Ovary (tissue), 9 donors: ENCODE data around the gene PPP2R2C. TPM values are rescaled to one million over a fixed set of nuclear protein-coding genes. Genes with fewer than 3 reads are reported as not detected.

ENCODE experiments used
- DNase-seq, 5 donors: peaks; one replicate each; pipeline ENCODE4 v3.0.0-alpha.2; 2019 to 2020
- H3K27ac ChIP-seq, 2 donors: fragments of 200-600 bp; one replicate each; pipeline versions ENCODE4 v1.5.1 to v1.8.0; 2019 to 2022
- H3K27me3 ChIP-seq: fragments of 200-600 bp; one replicate; pipeline ENCODE4 v1.8.0; 2022
- H3K36me3 ChIP-seq: fragments of 200-600 bp; sonication (generic); one replicate; pipeline ENCODE4 v1.5.1; 2019
- H3K4me1 ChIP-seq: one replicate; pipeline ENCODE4 v1.8.1; 2013; ENCODE audit warnings: mild to moderate bottlenecking, moderate library complexity; ENCODE audit not compliant: insufficient read depth
- H3K4me3 ChIP-seq: fragments of 200-600 bp; sonication (generic); one replicate; pipeline ENCODE4 v1.5.1; 2017
- H3K9me3 ChIP-seq, 2 donors: fragments of 200-600 bp in 1 of 2; sonication (generic) in 1 of 2; one replicate each; pipeline versions ENCODE4 v1.5.1 to v1.8.1; 2013 to 2019; ENCODE audit warnings: mild to moderate bottlenecking in 1 of 2, moderate library complexity in 1 of 2
- EP300 ChIP-seq: sonication (generic); formaldehyde crosslinking; IDR thresholded peaks from one replicate; pipeline ENCODE4 v1.6.1; 2017; ENCODE audit warnings: antibody characterized with exemption
- POLR2A ChIP-seq: fragments of 450-650 bp; IDR thresholded peaks from one replicate; pipeline ENCODE4 v1.6.1; 2017; ENCODE audit warnings: antibody characterized with exemption, mild to moderate bottlenecking, moderate library complexity
- WGBS, 3 donors: extraction: QIAGEN DNeasy Blood & Tissue Kit in 1 of 3; methylation state at CpG; one replicate each; pipeline versions ENCODE4 v1.1.5 to v1.1.7; 2013 to 2017; 5-methylcytosine and 5-hydroxymethylcytosine counted together
- intact Hi-C, 4 donors: fragments of 100-400 bp; cut with DNase I; formaldehyde crosslinking; loops; one replicate each; pipeline versions ENCODE4 v1.11.0 to v1.15.1; 2022 to 2023
- polyA plus RNA-seq, 2 donors: library from polyadenylated mRNA; stranded (reverse); fragments of 200-250 nt in 1 of 2; fragments of 350-450 nt in 1 of 2; fragmentation: Illumina TruSeq in 1 of 2; extraction: RNeasy Lipid Tissue Mini Kit (QIAGEN cat#74804) in 1 of 2; gene quantifications; one replicate each; pipeline ENCODE4 v1.2.3, GENCODE V29; 2013 to 2014
- total RNA-seq, 7 donors: library from RNA; depleted of rRNA in 2 of 7; stranded (reverse); fragments of >200 nt in 2 of 7; fragmentation: NEBNext Ultra II Directional in 3 of 7; extraction: Animal tissue kit (Norgen Biotek cat#: 25700) in 3 of 7; gene quantifications; one replicate each; pipeline versions ENCODE4 v1.1.0 to v1.2.4, GENCODE V29; 2016 to 2023
- TF ChIP-seq, protein P1 (sequence below), 3 donors: fragments of 450-650 bp in 2 of 3; fragments of 200-600 bp in 1 of 3; IDR thresholded peaks; one replicate each; pipeline versions ENCODE4 v1.5.1 to v1.8.0; 2016 to 2022; ENCODE audit warnings: antibody characterized with exemption in 3 of 3, mild to moderate bottlenecking in 1 of 3
- donor health status: DM: no; HTN: no; CAD: no; lungs with moderate emphysema.
- donor health status: DM: no; HTN: no; CAD: no.
- donor health status: Bipolar disorder and iron deficiency.
- donor health status: DM: yes; HTN: yes; CAD: no.
- donor health status: DM: no; HTN: no; CAD: no.
- donor health status: DM: yes; HTN: yes; CAD: no.

The PPP2R2C gene
- total and polyA plus RNA-seq, 9 donors: 0.12 to 4.5 (median 0.77) TPM

- H3K27me3 ChIP-seq: no peaks in the 10 kb centered on the region
Measured at GRCh38 chr4:6393066-6393465, 79.3 kb downstream of the PPP2R2C start.

GRCh38 chr4:6392407-6392806, 80.0 kb downstream of the PPP2R2C start:
- no peak for DNase-seq
- no peak overlapping the region for H3K27ac ChIP-seq
- H3K9me3 ChIP-seq: no peaks in the 10 kb centered on the region
- TF ChIP-seq EP300: no peak
- TF ChIP-seq POLR2A: no peak
- TF ChIP-seq, protein P1, sequence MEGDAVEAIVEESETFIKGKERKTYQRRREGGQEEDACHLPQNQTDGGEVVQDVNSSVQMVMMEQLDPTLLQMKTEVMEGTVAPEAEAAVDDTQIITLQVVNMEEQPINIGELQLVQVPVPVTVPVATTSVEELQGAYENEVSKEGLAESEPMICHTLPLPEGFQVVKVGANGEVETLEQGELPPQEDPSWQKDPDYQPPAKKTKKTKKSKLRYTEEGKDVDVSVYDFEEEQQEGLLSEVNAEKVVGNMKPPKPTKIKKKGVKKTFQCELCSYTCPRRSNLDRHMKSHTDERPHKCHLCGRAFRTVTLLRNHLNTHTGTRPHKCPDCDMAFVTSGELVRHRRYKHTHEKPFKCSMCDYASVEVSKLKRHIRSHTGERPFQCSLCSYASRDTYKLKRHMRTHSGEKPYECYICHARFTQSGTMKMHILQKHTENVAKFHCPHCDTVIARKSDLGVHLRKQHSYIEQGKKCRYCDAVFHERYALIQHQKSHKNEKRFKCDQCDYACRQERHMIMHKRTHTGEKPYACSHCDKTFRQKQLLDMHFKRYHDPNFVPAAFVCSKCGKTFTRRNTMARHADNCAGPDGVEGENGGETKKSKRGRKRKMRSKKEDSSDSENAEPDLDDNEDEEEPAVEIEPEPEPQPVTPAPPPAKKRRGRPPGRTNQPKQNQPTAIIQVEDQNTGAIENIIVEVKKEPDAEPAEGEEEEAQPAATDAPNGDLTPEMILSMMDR (IDR thresholded peaks at IDR 0.05): no peak
- no peaks in the 10 kb centered on the region for H3K36me3 ChIP-seq
- H3K4me3 ChIP-seq: no peak overlapping the region
- intact Hi-C loops: loop anchor here in 1 of 4 donors (2.0 kb wide), 1 partner anchor 64 kb away; no protein-coding TSS in a partner anchor
- WGBS, 3 donors: 92 to 94% (median 92%) methylated on average over 7 of the region's 7 CpGs
- no peaks in the 10 kb centered on the region for H3K4me1 ChIP-seq
- no peaks in the 10 kb centered on the region for H3K27me3 ChIP-seq

More at GRCh38 chr4:6393066-6393465, 79.3 kb downstream of the PPP2R2C start:
- TF ChIP-seq, protein P1 (IDR thresholded peaks at IDR 0.05): no peak
- TF ChIP-seq EP300 (no peak), POLR2A (no peak)
- WGBS, 3 donors: 73 to 78% (median 76%) methylated on average over 6 of the region's 6 CpGs
- Histone ChIP-seq H3K4me3 (no peak overlapping the region), H3K27ac (no peak overlapping the region), H3K36me3 (no peaks in the 10 kb centered on the region), H3K4me1 (no peaks in the 10 kb centered on the region), H3K9me3 (no peaks in the 10 kb centered on the region)
- DNase-seq: no peak
- intact Hi-C loops: loop anchor here in 1 of 4 donors (2.0 kb wide), 1 partner anchor 64 kb away; no protein-coding TSS in a partner anchor

GRCh38 chr4:6391852-6392188, 80.6 kb downstream of the PPP2R2C start:
- H3K36me3 ChIP-seq: no peaks in the 10 kb centered on the region
- H3K4me1 ChIP-seq: no peaks in the 10 kb centered on the region
- H3K27ac ChIP-seq: no peak overlapping the region
- no peaks in the 10 kb centered on the region for H3K27me3 ChIP-seq
- 84 to 88% (median 88%) methylated on average over 9 of the region's 9 CpGs for WGBS, 3 donors
- no peak for TF ChIP-seq POLR2A
- TF ChIP-seq EP300: no peak
- TF ChIP-seq, protein P1 (IDR thresholded peaks at IDR 0.05): no peak
- no peaks in the 10 kb centered on the region for H3K9me3 ChIP-seq
- intact Hi-C loops: loop anchor here in 1 of 4 donors (2.0 kb wide), 1 partner anchor 65 kb away; no protein-coding TSS in a partner anchor
- no peak for DNase-seq
- no peak overlapping the region for H3K4me3 ChIP-seq

GRCh38 chr4:6391186-6391851, 81.1 kb downstream of the PPP2R2C start:
- no peaks in the 10 kb centered on the region for H3K4me1 ChIP-seq
- TF ChIP-seq EP300: no peak
- TF ChIP-seq, protein P1 (IDR thresholded peaks at IDR 0.05): no peak
- no peak for TF ChIP-seq POLR2A
- H3K27me3 ChIP-seq: no peaks in the 10 kb centered on the region
- H3K4me3 ChIP-seq: no peak overlapping the region
- intact Hi-C loops: no loop called here
- no peak for DNase-seq
- WGBS, 3 donors: 66 to 70% (median 69%) methylated on average over 15 of the region's 15 CpGs
- no peak overlapping the region for H3K27ac ChIP-seq
- no peaks in the 10 kb centered on the region for H3K9me3 ChIP-seq
- H3K36me3 ChIP-seq: no peaks in the 10 kb centered on the region
